ENCODE measurements around the gene NHERF2.

DNA sequence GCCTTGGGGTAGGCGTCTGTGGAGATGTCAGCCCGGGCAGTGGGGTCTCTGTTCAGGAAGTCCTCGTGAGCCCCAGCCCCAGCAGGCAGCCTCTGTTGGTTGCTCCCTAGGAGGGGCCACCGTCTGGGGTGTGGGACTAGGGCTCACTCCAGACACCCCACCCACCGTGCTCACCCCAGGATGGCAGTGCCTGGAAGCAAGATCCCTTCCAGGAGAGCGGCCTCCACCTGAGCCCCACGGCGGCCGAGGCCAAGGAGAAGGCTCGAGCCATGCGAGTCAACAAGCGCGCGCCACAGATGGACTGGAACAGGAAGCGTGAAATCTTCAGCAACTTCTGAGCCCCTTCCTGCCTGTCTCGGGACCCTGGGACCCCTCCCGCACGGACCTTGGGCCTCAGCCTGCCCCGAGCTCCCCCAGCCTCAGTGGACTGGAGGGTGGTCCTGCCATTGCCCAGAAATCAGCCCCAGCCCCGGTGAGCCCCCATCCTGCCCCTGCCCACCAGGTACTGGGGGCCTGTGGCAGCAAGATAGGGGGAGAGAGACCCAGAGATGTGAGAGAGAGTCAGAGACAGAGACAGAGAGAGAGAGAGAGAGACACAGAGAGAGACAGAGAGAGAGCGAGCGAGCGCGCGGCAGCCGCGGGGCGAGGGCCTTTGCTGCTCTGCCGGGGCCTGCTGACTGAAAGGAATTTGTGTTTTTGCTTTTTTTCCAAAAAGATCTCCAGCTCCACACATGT, 11.1 kb downstream of the NHERF2 start:
- TF ChIP-seq, protein P1, sequence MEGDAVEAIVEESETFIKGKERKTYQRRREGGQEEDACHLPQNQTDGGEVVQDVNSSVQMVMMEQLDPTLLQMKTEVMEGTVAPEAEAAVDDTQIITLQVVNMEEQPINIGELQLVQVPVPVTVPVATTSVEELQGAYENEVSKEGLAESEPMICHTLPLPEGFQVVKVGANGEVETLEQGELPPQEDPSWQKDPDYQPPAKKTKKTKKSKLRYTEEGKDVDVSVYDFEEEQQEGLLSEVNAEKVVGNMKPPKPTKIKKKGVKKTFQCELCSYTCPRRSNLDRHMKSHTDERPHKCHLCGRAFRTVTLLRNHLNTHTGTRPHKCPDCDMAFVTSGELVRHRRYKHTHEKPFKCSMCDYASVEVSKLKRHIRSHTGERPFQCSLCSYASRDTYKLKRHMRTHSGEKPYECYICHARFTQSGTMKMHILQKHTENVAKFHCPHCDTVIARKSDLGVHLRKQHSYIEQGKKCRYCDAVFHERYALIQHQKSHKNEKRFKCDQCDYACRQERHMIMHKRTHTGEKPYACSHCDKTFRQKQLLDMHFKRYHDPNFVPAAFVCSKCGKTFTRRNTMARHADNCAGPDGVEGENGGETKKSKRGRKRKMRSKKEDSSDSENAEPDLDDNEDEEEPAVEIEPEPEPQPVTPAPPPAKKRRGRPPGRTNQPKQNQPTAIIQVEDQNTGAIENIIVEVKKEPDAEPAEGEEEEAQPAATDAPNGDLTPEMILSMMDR (IDR thresholded peaks at IDR 0.05) = no peak
- no peak for TF ChIP-seq POLR2A (IDR thresholded peaks at IDR 0.05)
